ENCODE results near the gene ABCD3. TPM values are rescaled to one million over a fixed set of nuclear protein-coding genes. Genes with fewer than 3 reads are reported as not detected.

Gene ABCD3
- total and polyA plus RNA-seq, 4 donors: 18.4 to 34.7 (median 23.6) TPM

DNA sequence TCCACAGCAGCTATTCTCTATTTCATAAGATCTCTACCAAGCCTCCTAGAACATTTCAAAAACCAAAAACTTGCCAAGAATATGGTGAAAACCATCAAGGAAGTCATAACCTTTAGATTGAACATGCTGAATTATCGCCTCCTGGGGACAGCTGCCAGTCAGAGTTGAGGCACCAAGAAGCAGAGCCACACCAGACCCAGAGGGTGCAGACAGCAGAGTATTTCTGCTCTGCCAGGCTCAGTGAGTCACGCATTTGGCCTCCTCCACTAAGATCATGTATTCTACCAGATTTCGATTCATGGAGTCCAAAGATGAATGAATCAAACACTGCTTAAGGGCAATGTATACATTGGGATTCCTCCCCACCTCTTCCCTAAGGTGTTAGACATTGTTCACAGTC, 121.3 kb downstream of the ABCD3 start:
- Histone ChIP-seq H3K4me1 (ENCODE audit: control insufficient read depth in 1 of 2, insufficient read depth in 2 of 2, low read length in 2 of 2) (no peaks in the 10 kb centered on the region), H3K27ac (ENCODE audit: low read depth in 1 of 2, low read length in 2 of 2) (peak overlapping the region in 1 of 2 donors; percentile 25), H3K36me3 (ENCODE audit: control insufficient read depth in 1 of 2, insufficient read depth in 2 of 2, low read length in 1 of 2) (peaks cover 0 to 4% of the 10 kb centered on the region in 2 donors), H3K4me3 (ENCODE audit: low read length in 2 of 2) (no peak overlapping the region), H3K27me3 (ENCODE audit: control insufficient read depth in 1 of 2, insufficient read depth in 2 of 2, low read length in 1 of 2) (no peaks in the 10 kb centered on the region), H3K9me3 (ENCODE audit: control insufficient read depth, low read length) (no peaks in the 10 kb centered on the region)
- intact Hi-C loops (cut with DNase I): loop anchor here in 1 of 2 donors (10.0 kb wide), 1 partner anchor 505 kb away; no protein-coding TSS in a partner anchor
- ATAC-seq (ENCODE audit: low FRiP score) (no peak), DNase-seq (peak in 1 of 2 donors; percentile 80)
- 42 to 43% methylated on average over 3 of the region's 3 CpGs for WGBS, 2 donors

- Histone ChIP-seq H3K27me3 (ENCODE audit: control insufficient read depth in 1 of 2, insufficient read depth in 2 of 2, low read length in 1 of 2) (no peaks in the 10 kb centered on the region), H3K36me3 (ENCODE audit: control insufficient read depth in 1 of 2, insufficient read depth in 2 of 2, low read length in 1 of 2) (peaks cover 0 to 2% of the 10 kb centered on the region in 2 donors), H3K27ac (ENCODE audit: low read depth in 1 of 2, low read length in 2 of 2) (no peak overlapping the region), H3K4me3 (ENCODE audit: low read length in 2 of 2) (peak overlapping the region; percentile 74 to 89), H3K4me1 (ENCODE audit: control insufficient read depth in 1 of 2, insufficient read depth in 2 of 2, low read length in 2 of 2) (no peaks in the 10 kb centered on the region), H3K9me3 (ENCODE audit: control insufficient read depth, low read length) (no peaks in the 10 kb centered on the region)
- 51 to 52% methylated on average over 23 of the region's 23 CpGs for WGBS, 2 donors
- DNase-seq (no peak), ATAC-seq (ENCODE audit: low FRiP score) (no peak)
- intact Hi-C loops (cut with DNase I): loop anchor here (5.0 kb wide), 3 partner anchors 92 to 242 kb away; no protein-coding TSS in a partner anchor
These were observed 122.5 kb downstream of the ABCD3 start for GRCh38 chr1:94540440-94541245.

DNA sequence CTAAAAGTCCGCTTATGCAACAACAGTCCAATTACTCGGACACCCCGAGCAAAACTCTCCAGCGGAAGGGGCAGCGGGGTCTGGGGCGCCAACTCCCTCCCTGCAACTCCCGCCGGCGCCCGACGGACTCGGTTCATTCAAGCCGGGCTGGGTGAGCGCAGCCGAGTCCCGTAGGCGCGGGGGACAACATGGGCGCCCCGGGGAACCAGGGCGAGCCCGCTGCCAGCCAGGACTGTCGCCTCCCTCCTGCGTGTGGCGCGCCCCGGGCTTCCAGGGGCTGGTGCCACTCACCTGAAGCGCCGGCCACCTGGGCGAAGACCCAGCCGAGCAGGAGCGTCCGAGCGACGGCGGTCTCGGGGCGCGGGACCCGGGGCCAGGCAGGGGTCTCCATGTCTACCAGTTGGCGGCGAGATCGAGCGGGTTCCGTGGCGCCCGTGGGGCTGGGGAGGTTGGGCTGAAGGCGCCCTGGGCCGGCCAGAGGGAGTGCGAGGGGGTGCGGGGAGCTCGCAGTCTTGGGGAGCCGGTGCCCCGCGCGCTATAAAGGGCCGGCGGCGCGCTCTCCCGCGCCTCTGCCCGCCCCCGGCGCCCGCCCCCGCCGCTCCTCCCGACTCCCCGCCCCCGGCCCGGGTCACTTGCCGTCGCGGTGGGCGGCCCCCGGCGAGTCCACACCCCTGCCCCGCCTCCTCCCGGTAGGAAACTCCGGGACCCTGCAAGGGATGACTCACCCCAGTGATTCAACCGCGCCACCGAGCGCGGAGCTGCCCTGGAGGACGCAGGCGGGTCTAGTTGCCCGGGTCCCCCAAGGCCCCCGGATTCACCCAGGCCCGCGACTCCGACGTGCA, 123.3 kb downstream of the ABCD3 start, which contains the start of gene F3:
F3 (minus strand) TSS at position 514 of the 842 bp plus-strand sequence; CDS start at position 391, 123 bp downstream.
- Histone ChIP-seq H3K4me3 (ENCODE audit: low read length in 2 of 2) (peak within 1 kb of the TSS; percentile 74 to 89), H3K27ac (ENCODE audit: low read depth in 1 of 2, low read length in 2 of 2) (peak within 1 kb of the TSS; percentile 36 to 78), H3K27me3 (ENCODE audit: control insufficient read depth in 1 of 2, insufficient read depth in 2 of 2, low read length in 1 of 2) (no peaks in the 10 kb centered on the region), H3K4me1 (ENCODE audit: control insufficient read depth in 1 of 2, insufficient read depth in 2 of 2, low read length in 2 of 2) (no peaks in the 10 kb centered on the region), H3K9me3 (ENCODE audit: control insufficient read depth, low read length) (no peaks in the 10 kb centered on the region), H3K36me3 (ENCODE audit: control insufficient read depth in 1 of 2, insufficient read depth in 2 of 2, low read length in 1 of 2) (peaks cover 0 to 2% of the 10 kb centered on the region in 2 donors)
- WGBS, 2 donors: 1% methylated on average over 57 to 94 of the region's 94 CpGs
- peak; percentile 95 to 97 for DNase-seq
- intact Hi-C loops (cut with DNase I): loop anchor here (2.0 to 5.0 kb wide), 4 partner anchors 37 to 241 kb away; no protein-coding TSS in a partner anchor
- ATAC-seq (ENCODE audit: low FRiP score): peak; percentile 95

GRCh38 chr1:94542088-94542870, 124.1 kb downstream of the ABCD3 start:
- Histone ChIP-seq H3K9me3 (ENCODE audit: control insufficient read depth, low read length) (no peaks in the 10 kb centered on the region), H3K27ac (ENCODE audit: low read depth in 1 of 2, low read length in 2 of 2) (peak overlapping the region; percentile 36 to 78), H3K4me1 (ENCODE audit: control insufficient read depth in 1 of 2, insufficient read depth in 2 of 2, low read length in 2 of 2) (no peaks in the 10 kb centered on the region), H3K36me3 (ENCODE audit: control insufficient read depth in 1 of 2, insufficient read depth in 2 of 2, low read length in 1 of 2) (peaks cover 0 to 2% of the 10 kb centered on the region in 2 donors), H3K27me3 (ENCODE audit: control insufficient read depth in 1 of 2, insufficient read depth in 2 of 2, low read length in 1 of 2) (no peaks in the 10 kb centered on the region), H3K4me3 (ENCODE audit: low read length in 2 of 2) (peak overlapping the region; percentile 74 to 89)
- DNase-seq: peak; percentile 60 to 76
- ATAC-seq (ENCODE audit: low FRiP score): peak; percentile 3
- intact Hi-C loops (cut with DNase I): loop anchor here (2.0 to 5.0 kb wide), 4 partner anchors 37 to 240 kb away; no protein-coding TSS in a partner anchor
- WGBS, 2 donors: 1 to 2% methylated on average over 25 to 26 of the region's 26 CpGs

GRCh38 chr1:94543001-94543400, 124.8 kb downstream of the ABCD3 start:
- H3K27ac ChIP-seq (ENCODE audit: low read depth in 1 of 2, low read length in 2 of 2): no peak overlapping the region
- H3K4me3 ChIP-seq (ENCODE audit: low read length in 2 of 2): peak overlapping the region; percentile 74 to 89
- H3K27me3 ChIP-seq (ENCODE audit: control insufficient read depth in 1 of 2, insufficient read depth in 2 of 2, low read length in 1 of 2): no peaks in the 10 kb centered on the region
- WGBS, 2 donors: 23 to 30% methylated on average over 1 of the region's 1 CpG
- H3K4me1 ChIP-seq (ENCODE audit: control insufficient read depth in 1 of 2, insufficient read depth in 2 of 2, low read length in 2 of 2): no peaks in the 10 kb centered on the region
- intact Hi-C loops (cut with DNase I): loop anchor here (2.0 to 5.0 kb wide), 4 partner anchors 36 to 239 kb away; no protein-coding TSS in a partner anchor
- peaks cover 0 to 2% of the 10 kb centered on the region in 2 donors for H3K36me3 ChIP-seq (ENCODE audit: control insufficient read depth in 1 of 2, insufficient read depth in 2 of 2, low read length in 1 of 2)
- ATAC-seq (ENCODE audit: low FRiP score): no peak
- no peaks in the 10 kb centered on the region for H3K9me3 ChIP-seq (ENCODE audit: control insufficient read depth, low read length)
- no peak for DNase-seq

DNA sequence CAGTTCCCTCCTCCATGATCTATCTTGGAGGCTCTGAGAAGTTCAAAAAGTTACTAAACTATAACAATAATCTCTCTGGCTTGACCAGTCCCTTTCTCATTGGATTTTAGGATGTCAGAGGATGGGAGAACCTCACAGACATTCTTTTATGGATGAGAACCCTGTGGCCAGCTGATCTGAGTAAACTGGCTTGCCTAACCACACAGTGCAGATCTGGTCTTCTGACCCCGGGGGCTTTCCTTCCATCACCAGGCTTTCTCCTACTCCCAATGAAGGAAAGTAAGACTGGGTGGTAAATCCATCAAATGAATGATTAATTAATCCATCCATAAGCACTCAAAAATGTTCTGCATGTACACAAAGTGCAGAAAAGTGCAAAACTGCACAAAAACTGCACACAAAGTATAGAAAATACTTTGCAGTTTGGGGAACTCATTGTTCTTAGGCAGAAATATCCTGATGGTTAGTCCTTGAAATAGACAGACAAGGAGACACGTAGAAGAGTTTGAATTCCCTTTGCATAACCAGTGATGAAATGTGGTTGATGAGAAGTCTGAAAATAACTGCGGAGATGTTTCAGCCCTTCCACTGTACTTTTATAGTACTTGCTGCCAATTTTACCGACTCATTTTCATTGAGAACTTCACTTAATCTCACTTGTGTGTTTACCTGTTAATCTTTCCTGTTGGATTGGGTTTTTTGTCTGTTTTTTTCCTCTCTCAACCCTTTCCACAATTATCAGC, 125.9 kb downstream of the ABCD3 start:
- DNase-seq: no peak
- WGBS, 2 donors: 69 to 78% methylated on average over 4 of the region's 4 CpGs
- ATAC-seq (ENCODE audit: low FRiP score): no peak
- H3K27me3 ChIP-seq (ENCODE audit: control insufficient read depth in 1 of 2, insufficient read depth in 2 of 2, low read length in 1 of 2): no peaks in the 10 kb centered on the region
- no peaks in the 10 kb centered on the region for H3K4me1 ChIP-seq (ENCODE audit: control insufficient read depth in 1 of 2, insufficient read depth in 2 of 2, low read length in 2 of 2)
- peak overlapping the region in 1 of 2 donors; percentile 79 for H3K27ac ChIP-seq (ENCODE audit: low read depth in 1 of 2, low read length in 2 of 2)
- no peaks in the 10 kb centered on the region for H3K9me3 ChIP-seq (ENCODE audit: control insufficient read depth, low read length)
- intact Hi-C loops (cut with DNase I): loop anchor here (2.0 to 5.0 kb wide), 4 partner anchors 35 to 238 kb away; no protein-coding TSS in a partner anchor
- H3K36me3 ChIP-seq (ENCODE audit: control insufficient read depth in 1 of 2, insufficient read depth in 2 of 2, low read length in 1 of 2): no peaks in the 10 kb centered on the region
- H3K4me3 ChIP-seq (ENCODE audit: low read length in 2 of 2): no peak overlapping the region

GRCh38 chr1:94544706-94545490, 126.7 kb downstream of the ABCD3 start:
- Histone ChIP-seq H3K4me3 (ENCODE audit: low read length in 2 of 2) (no peak overlapping the region), H3K36me3 (ENCODE audit: control insufficient read depth in 1 of 2, insufficient read depth in 2 of 2, low read length in 1 of 2) (no peaks in the 10 kb centered on the region), H3K9me3 (ENCODE audit: control insufficient read depth, low read length) (no peaks in the 10 kb centered on the region), H3K27me3 (ENCODE audit: control insufficient read depth in 1 of 2, insufficient read depth in 2 of 2, low read length in 1 of 2) (no peaks in the 10 kb centered on the region), H3K27ac (ENCODE audit: low read depth in 1 of 2, low read length in 2 of 2) (peak overlapping the region in 1 of 2 donors; percentile 79), H3K4me1 (ENCODE audit: control insufficient read depth in 1 of 2, insufficient read depth in 2 of 2, low read length in 2 of 2) (no peaks in the 10 kb centered on the region)
- ATAC-seq (ENCODE audit: low FRiP score) (no peak), DNase-seq (no peak)
- intact Hi-C loops (cut with DNase I): loop anchor here (5.0 kb wide), 4 partner anchors 47 to 237 kb away; no protein-coding TSS in a partner anchor
- WGBS, 2 donors: 80 to 84% methylated on average over 4 of the region's 4 CpGs
